GM18873 (cell line): ENCODE data around the gene CDH22.

Source experiments
- ATAC-seq: cut with Tn5 transposase; IDR thresholded peaks from one replicate; pipeline ENCODE4 v1.9.1; 2021; ENCODE audit warnings: mild to moderate bottlenecking, moderate library complexity, moderate number of reproducible peaks; ENCODE audit not compliant: unreplicated experiment, low FRiP score

Gene CDH22, protein sequence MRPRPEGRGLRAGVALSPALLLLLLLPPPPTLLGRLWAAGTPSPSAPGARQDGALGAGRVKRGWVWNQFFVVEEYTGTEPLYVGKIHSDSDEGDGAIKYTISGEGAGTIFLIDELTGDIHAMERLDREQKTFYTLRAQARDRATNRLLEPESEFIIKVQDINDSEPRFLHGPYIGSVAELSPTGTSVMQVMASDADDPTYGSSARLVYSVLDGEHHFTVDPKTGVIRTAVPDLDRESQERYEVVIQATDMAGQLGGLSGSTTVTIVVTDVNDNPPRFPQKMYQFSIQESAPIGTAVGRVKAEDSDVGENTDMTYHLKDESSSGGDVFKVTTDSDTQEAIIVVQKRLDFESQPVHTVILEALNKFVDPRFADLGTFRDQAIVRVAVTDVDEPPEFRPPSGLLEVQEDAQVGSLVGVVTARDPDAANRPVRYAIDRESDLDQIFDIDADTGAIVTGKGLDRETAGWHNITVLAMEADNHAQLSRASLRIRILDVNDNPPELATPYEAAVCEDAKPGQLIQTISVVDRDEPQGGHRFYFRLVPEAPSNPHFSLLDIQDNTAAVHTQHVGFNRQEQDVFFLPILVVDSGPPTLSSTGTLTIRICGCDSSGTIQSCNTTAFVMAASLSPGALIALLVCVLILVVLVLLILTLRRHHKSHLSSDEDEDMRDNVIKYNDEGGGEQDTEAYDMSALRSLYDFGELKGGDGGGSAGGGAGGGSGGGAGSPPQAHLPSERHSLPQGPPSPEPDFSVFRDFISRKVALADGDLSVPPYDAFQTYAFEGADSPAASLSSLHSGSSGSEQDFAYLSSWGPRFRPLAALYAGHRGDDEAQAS

DNA sequence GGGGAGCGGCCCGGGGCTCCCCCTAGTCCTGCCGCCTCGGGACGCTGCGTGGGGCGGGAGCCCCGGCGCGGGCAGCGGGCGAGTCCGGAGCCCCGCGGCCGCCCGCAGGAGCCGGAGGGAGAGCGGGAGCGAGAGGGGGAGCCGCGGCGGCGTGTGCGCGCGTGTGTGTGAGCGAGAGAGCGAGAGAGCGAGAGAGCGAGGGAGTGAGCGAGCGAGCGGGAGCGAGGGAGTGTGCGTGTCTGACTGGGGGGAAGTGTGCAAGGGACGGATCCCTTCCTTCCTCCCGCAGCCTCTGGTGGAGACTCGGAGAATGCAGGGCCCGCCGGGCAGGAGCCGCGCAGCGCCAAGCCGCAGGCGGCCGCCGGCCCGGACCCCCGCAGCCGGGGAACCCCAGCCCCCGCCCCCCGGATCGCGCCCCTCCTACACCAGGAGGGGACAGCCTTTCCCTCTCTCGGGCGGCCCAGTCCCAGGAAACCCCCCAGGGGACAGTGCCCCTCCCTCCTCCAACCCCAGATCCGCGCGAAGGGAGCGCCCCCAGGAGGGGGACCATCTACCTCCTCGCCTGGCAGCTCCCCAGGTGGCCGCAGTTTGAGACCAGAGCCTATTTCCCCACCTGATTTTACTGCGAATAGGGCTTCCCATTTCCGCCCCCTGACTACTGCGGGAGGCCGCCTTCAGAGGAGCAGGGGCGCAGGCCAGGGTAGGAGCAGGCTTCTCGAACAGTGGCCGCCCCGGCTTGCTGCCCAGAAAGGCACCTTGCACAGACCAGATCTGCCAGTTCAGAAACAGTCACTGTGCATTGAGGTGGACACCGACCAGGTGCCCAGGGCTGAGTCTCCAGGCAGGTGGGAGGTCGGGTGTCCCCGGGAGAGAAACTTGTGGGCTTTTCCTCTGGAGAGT lies at the start of gene CDH22:
TSS of gene CDH22 (minus strand) at position 241 of the 900 bp plus-strand sequence. CDS start 57,204 bp downstream, outside the sequence.
- ATAC-seq, result no peak

DNA sequence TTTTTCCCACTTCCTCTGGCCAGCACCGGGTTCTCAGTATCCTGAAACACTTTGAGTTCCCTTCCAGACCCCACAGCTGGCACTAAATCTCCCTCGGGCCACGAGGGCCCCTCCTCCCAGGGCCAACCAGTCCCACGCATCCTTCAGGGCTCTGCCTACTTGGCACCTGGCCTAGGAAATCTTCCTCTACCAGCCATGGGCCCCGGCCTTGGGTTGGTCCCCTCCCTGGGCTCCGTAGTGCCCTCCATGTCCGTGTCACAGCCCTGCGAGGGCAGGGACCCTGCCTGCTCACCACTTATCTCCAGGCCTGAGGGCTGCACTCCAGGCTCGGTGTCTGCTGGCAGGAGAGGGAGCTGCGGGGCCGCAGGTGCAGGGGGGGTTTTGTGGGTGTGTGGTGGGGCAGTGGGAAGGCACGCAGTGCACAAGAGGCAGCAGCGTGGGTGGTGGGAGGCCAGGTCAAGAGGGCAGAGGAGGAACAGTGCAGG lies 48.8 kb upstream of the CDH22 start:
- no peak for ATAC-seq

DNA sequence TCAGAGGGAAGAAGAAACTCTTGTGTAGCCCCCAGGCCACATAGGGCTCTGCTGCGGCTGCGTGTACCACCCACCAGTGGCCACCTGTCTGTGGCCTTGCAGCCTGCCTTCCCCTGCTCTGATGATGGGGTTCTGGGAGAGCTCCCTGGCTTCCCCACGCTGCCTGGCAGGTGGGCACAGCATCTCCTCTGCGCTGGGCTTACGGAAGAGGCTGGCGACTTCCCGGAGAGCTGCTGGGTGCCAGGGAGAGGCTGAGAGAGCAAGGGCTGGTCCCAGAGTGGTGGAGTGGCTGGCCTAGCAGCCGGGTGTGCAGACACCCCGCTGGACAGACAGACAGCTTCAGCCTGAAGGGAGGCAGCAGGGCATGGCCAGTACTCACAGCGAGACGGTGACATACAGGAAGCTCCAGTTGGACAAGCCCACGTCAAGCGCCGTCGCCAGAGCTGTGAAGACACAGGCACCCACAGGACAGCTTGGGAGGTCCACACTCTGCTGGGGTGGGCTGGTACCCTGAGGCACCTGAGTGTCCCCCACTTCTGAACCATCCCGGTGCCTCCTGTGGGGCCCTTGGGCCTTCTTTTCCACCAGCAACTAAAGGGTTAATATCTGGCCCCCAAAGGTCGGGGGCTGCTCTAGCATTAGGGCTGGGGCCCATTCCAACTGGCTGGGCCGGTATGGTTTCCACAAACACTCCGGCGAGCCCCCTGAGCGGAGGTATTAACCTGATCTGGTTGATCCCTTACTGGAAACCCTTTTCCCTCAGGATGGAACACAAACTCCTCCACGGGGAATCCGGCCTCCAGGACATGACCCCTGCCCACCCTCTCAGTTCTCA lies 48.1 kb upstream of the CDH22 start:
- ATAC-seq, result no peak

DNA sequence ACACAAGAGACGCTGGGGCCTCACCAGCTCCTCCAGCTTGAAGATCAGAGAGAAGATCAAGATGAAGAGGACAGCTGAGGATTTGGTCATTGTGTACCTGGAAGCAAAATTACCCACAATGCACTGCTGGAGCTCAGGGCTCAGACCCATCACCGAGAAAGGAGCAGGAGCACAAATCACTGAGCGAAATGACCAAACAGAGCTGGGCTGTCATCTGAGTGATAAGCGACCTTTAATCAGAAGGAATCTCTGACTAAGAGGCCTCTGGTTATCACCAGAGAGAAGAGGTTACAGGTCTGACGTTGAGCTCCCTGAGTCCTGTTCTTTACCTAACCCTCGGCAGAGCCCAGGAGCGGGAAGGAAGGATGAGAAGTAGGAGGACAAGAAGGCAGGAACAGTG lies 47.5 kb upstream of the CDH22 start:
- ATAC-seq, result no peak

DNA sequence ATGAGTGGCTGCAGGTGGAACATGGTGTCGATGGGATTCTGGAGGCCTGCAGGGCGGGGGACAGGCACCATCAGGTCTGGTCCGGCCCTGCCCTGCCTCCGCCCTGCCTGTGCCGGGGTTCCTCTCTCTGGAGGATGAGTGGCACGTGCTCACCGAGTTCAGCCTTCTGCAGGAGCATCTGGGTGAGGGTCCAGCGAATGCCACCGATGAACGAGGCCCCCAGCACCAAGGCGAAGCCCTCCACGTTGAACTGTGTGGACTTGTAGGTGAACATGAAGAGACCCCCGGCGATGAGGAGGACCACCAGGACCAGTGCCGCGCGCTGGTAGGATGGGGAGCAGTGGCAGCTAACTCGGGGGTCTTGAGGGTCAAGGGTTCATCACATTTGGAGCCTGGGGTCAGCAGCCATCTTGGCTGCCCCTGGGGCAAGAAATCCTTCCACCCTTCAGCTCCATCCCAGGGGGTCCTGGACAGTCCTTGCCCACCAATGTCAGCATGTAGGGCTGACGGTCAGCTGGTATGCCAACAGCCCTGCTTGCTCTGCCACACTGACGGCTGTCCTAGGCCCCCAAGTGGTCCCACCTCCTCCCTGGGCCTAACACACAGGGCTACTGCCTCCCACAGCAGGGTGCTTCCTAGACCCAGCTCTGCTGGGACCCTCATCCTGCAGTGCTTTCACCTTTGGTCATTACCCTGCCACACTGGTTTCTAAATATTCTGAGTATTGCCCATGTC lies 46.8 kb upstream of the CDH22 start:
- no peak for ATAC-seq

DNA sequence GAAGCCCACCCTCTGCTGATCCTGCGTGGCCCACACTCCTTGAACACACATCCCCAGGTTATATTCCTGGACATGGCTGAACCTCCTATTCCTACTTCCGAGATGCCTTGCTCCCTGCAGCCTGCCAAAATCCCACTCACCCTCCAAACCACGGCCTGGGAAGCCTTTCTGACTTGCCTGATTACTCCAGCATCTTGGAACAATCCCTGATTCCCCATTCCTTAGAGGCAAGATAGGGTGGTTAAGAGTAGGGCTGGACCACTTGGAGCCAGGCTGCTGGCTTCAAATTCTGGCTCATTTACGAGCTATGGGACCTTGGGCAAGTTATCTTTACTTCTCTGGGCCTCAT lies 45.9 kb upstream of the CDH22 start:
- no peak for ATAC-seq

DNA sequence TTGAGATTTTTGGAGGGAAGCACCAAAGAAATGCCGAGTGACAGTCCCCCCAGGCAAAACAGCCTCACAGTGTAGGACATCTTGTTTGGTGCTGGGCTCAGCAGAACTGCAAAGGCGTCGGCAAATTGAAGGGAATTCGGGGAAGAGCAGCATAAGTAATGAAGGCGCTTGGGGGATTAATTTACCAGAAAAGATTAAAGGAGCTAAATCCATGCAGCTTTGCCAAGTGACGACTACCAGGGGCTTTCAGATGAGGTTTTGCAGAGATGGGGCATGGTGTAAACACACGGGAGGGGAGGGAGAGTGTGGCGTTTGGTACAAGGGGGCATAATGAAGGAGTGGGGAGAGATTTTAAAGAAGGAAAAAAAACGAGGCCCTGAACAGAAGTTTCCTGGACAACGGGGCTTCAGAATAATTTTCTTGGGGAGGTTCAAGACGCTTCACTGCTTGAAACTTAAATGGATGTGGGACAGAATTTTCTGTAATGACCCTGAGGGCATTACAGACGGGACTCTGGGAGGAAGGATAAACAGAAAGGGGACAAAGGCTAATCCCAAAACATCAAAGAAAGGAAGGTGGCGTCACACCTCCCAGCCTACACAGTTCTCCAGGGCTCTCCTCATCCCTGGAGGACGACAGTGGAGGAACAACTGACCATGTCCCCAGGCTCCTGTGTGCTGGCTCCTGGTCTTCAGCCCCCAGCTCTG lies 45.4 kb upstream of the CDH22 start:
- no peak for ATAC-seq

DNA sequence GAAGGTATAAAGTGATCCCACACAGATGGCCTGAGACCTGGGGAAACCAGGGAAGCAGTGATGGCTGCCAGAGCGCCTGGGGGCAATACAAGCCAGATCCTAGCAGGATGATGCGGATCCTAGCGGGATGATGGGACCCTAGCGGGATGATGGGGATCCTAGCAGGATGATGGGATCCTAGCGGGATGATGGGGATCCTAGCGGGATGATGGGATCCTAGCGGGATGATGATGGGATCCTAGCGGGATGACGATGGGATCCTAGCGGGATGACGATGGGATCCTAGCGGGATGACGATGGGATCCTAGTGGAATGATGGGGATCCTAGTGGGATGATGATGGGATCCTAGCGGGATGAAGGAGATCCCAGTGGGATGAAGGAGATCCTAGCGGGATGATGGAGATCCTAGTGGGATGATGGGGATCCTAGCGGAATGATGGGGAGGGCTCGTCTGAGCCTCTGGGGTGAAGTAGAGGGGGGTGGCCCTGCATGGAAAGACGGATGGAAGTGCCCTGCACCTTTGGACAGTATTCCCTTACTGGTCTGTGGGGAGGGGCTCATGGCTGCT lies 44.2 kb upstream of the CDH22 start:
- no peak for ATAC-seq

DNA sequence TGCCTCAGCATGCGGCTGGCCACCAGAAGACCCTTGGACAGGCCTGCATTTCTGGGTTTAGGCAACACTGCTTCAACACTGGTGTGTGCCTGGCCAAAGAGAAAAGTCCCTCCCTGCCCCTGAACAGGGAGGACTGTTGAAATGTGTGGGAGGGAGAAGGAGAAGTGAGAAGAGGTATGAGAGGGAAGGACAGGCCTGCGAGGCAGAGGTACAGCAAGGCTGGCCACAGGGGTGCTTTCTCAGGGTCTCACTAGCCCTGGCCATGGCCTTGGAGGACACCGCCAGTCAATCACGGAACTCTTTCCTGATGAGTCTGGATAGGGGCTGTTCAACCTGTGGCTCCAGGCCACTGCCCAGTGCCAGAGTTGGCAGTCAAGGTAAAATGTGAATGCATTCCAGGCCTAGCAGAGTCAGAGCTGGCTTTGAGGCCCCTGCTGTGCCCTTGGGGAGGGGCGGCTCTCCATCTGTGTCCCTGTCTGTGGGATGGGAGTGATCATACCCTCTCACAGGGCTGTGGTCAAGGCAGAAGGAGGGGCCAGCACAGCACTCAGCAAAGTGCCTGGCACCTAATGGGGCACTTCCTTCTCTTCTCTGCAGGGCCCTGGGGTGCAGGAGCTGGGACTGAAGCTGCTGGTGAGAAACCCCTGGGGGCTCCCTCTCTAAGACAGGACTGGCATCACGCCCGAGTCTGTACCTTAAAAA lies 43.2 kb upstream of the CDH22 start:
- ATAC-seq, result no peak

DNA sequence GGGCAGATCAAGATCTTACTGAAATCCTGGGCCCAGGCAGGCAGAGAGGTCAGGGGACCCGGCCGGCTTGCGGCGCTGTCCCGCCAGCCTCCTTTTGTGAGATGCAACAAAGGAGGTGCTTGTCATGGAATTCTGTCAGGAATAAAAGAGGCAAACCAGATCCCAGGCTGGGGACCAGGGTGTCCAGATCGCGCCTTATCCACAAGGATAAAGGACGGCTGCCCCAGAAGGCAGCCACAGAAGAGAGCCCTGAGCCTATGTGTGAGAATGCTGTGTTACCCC lies 42.6 kb upstream of the CDH22 start:
- no peak for ATAC-seq

DNA sequence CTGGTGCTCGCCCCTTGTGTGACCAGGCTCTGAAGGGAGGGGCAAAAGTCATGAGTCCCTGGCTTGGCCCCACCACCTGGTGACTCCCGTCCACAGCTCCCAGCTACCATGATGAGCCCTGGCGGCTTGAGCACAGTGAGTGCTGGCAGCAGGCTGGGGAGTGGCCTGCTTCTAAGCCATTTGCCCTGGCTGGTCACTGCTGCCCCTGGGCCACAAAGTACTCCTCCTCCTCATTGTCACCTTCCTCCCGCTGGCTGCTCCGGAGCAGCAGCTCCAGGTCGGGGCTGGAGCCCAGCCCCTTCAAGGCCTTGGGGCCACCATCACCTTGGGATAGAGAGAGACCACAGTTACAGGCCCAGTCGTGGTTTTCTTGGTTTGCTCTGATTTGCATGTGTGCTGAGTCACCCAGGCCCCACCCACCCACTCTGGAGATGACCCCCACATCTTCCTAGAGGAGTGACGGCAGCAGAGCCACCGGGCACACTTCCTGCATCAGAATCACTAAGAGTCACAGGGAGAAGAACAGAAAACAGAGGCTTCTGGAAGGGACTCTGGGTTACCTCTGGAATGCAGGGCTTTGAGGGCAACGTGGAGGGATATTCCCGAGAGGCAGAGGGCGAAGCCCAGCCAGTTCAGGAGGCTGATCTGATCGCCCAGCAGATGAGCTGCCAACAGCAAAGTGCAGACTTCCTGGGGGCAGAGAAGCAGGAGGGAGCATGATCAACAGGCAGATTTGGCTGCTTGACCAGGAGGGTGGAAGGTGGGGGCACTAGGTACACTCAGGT lies 42.1 kb upstream of the CDH22 start:
- ATAC-seq, result no peak

DNA sequence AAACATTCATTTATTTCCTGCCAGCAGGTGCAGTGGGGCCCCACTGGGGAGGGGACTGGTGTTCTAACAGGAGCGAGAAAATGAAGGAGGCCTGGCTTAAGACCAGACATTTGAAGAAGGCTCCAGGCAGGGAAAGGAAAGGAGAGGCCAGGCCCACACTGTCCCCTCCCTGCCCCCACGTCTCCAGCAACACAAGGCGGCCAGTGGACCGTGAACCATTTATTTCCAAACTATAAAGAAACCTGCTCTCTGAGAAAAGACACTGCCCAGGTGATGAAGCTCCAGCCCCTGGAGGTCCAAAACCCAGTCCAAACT lies 41.4 kb upstream of the CDH22 start:
- no peak for ATAC-seq

DNA sequence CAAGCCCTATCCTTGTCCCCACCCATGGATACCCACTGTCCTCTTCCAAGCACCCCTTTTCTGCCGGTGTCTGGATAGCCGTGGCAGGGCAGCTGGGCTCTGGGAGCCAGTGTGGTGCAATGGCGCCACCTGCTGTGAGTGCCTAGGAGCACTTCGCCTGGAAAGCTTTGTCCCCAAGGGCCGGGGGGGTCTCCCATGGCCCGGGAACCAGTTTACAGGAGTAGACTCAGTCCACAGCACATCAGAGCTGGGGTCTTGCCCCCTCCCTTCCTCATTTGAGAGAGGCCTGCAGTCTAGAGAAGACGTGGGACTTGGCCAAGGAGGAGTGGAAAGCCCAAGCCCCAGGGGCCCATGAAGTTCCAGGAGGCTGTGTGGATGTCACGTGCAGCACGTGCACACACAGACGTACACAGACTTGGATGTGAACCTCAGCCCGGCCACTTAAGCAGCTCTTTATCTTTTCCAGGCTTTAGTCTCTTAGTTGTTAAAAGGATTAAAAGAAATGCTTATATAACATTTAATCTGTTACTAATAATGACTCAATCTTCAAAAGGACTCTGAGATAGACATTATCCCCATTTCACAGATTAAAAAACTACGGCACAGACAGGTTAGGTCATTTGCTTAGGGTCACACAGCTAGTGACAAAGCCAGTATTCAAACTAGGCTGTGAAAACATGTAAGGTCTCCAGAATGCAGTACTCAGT lies 40.9 kb upstream of the CDH22 start:
- ATAC-seq, result no peak

DNA sequence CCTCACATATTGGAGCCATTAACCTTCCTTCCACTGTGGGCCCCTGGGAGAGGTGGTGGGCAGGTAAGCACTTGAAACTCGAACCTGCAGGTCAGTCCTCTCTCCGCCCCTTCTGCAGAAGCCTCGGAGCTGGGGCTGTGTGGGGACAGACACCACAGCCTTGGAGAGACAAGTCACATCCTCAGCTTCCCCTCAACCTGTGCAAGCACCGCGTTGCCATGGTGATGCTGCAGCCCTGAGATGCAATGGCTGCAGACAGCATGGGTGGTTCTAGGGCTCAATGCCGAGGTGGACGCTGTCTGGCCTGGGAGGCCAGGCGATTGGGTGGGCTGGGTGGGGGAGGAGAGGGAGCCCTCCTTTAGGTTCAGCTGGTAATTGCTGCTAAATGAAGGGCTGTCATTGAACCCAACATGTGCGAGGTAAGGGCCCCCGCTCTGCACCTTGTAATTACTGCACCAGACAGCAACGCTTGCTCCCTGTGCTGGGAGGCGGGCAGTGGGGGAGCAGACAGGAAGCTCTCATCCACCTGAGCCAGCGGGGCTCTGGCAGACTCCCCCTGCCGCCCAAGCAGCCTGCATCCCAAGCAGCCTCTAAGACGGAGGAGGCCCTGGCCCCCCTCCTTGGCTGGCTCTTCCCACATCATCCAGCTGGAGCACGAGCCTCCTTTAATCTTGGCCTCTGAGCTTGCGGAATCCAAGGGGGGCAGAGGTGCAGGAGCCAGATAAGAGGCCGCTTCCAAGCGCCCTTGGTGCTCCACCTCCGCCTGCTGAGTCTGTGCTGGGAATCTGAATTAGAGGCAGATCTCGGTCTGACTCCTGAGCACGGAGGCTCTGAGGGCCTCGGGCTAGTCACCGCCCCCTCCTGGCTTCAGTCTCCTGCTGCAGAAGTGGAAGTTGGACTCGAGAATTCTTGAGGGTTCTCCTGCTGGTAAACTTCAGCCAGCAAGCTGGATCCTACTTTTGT lies 39.8 kb upstream of the CDH22 start:
- no peak for ATAC-seq

DNA sequence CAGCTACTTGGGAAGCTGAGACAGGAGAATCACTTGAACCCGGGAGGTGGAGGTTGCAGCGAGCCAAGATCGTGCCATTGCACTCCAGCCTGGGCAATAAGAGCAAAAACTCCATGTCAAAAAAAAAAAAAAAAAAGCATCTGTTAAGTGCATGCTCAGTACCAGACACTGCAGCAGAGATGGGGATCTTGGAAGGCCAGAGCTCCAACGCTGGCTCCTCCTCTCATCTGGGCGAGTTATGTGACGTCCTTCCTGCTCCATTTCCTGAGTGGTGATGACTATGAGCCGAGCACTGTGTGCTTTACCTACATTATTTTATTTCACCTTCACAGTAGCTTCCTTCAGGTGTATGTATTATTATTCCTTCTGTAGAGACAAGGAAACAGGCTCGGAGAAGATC lies 38.5 kb upstream of the CDH22 start:
- no peak for ATAC-seq
